CD4-positive, alpha-beta T cell treated with Interleukin-17A for 4 hours (primary cell): Measurements from ENCODE around the gene MEIS1.

Experiments
- DNase-seq: peaks from one replicate; pipeline ENCODE4 v3.0.0-alpha.2; 2020; ENCODE audit warnings: mixed read lengths

Gene MEIS1

DNA sequence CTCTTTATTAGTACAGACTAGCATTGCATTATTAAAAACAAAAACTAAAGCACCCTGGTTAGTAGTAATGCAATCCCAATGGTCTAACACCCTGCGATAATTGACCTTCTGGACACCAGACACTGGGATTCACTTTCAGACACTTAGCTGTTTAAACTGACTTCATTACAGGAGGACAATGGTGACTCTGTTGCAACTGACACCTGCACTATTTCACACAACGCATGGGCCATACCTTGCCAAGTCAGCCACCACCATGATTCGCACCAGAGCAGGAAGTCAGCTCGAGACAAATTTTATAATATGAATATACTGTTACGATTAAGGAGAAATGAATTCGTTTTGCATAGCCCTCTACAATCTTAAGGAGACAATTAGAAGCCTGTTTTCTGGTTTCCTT, 150.7 kb downstream of the MEIS1 start:
- no peak for DNase-seq

DNA sequence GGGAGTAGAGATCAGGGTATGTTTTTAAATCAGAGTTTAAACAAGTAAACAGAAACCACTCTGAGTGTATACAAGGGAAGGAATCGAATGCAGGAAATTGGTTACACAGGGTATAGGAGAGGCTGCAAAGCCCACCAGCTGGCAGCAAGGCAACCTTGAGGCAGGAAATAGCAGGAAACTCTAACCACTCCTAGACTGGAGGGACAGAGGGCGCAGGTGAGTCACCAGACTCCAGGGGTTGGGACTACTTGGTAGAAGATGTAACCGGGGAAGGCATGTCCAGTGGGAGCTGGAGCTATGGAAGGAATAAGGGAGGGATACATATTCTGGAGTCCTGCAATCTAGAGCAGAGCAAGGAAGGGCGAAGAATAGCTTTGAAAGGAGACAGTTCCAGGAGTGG, 152.3 kb downstream of the MEIS1 start:
- no peak for DNase-seq

DNA sequence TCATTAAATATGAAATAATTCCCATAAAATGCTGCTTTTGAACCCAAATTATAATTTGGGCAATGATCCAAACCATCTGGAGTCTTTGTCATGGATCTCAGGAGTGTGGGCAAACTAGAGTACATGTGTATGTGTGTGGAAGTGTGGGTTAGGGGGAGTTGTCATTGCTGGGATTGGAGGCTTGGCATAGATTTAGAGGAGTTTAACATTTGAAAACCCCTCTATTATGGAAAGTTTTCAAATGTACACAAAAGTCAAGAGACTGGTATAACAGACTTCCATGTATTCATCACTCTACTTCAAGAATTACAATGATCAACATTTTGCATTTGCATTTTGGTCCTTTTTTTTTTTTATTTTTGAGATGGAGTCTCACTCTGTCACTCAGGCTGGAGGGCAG, 159.1 kb downstream of the MEIS1 start:
- DNase-seq, result no peak

DNA sequence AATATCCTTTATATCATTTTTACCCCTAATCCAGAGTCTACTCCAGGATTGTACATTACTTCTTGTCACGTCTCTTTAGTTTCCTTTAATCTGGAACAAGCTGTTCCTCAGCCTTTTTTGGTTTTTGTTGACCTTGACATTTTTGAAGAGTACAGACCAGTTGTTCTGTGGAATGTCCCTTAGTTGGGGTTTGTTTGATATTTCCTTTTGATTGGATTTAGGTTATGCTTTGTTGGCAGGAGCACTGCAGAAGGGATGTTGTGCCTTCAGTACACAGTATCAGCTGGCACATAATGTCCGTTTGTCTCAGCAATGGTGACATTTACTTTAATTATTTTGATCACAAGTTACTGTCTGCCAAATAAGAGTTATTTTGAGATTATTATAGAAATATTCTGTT, 160.6 kb downstream of the MEIS1 start:
- DNase-seq, result no peak

DNA sequence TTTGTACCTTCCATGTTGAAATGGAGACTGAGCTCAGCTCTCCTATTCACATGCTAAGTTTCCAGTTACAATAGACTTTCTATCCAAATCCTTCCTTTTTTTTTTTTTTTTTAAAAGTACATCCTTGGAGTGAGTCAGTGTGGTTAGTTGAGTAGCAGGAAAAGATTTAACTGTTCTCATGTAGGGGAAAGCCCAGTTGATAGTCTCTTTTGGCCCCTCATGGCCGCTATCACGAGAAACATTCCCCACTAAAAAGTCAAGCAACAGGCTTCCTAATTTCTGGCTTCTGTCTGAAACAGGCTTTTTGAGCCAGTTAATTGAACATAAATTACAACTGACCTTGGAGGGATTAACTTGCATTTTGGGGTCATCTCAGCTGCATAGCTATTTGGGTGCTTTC, 161.3 kb downstream of the MEIS1 start:
- DNase-seq, result no peak

DNA sequence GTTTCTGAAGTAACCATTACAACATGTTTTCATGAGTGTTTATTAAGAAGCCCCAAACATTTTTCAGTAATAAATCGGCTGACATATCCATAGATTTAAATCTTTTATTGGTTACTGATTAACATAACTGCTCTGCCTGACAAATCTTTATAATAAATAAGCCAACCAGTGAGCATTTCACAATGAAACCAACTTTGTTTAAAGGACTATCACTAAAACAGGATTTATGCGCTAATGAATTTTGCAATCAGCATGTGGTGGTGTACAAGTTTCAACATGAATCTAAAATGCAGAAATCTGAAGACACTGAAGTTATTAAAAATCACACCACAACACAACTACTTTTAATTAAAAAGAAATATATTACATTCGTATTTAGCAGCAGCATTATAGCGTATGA, 166.7 kb downstream of the MEIS1 start:
- no peak for DNase-seq

DNA sequence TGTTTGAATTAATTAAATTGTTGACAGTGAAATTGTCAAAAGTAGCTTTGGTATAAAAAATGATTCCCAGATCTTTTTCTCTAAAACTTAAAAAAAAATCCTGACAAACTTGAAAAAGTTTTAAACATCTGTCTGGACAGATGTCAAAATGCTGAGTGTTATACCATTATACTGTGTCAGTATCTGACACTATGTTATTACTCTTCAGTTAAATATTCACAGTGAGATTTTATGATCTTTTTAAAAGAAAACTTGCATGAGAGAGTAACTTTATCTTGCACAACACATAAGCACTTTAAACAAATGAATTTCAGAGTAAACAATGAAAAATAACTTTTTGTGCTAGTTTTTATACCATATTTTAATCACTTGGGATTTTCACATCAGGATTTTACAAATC, 167.4 kb downstream of the MEIS1 start:
- no peak for DNase-seq

DNA sequence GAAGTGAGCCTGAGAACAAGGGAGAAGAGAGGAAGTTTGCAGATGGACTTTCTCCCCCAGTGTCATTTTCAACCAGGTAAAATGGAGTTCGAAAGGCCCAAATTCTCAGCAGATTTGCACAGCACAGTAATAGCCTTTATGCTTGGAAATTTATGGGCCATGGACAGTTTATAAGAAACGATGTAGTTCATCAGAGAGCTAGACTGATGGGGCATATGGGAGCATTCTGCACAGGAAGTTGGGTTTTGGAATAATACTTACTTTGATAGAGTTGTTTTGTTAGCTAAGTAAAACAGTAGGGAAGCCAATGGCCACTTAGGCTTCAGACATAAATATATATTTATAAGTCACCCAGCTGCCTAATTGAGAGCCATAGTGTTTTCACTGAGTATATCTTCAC, 169.4 kb downstream of the MEIS1 start:
- no peak for DNase-seq

DNA sequence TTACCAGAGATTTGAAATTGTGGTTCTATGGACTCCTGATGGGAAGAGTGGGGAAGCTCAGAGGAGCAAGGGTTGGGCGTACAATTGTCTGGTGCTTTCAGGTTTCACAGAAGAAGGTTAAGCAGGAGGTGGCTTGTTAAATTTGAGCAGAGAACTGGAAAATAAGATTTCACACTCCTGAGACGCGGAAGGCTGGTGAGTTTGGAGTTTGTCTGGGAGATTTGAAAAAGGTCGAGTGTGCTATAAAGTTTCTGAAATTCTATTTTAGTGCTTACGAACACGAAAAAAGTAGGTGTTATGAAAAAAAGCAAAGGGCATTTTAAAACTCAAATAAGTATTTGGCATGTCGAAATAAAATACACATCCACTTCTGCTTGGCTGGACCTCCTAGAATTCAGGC, 170.1 kb downstream of the MEIS1 start:
- no peak for DNase-seq

DNA sequence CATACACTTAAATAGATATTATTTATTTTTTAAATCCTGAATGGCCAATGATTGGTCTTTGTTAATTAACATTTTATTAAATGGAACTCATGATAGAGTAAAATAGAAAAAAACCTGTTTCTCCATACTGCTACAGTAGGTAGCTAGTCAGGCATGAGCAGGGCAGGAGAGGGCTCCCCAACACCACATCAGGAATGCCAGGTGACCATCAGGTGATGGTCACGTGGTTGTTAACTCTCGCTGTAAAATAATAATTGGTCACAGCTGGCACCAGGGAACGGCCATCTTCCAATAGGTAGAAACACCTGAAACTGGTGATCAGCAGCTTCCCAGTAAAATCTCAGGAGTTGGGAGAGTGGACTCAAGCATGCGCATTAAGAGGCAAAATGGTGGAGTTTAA, 172.2 kb downstream of the MEIS1 start:
- no peak for DNase-seq
